Esophagus (tissue), 2 donors: ENCODE data around the gene MYO16. TPM values are rescaled to one million over a fixed set of nuclear protein-coding genes. Genes with fewer than 3 reads are reported as not detected.

Experiments used
- H3K27ac ChIP-seq, 2 donors: one replicate each; pipeline ENCODE4 v1.5.1; 2013; ENCODE audit warnings: low read depth in 2 of 2, mild to moderate bottlenecking in 2 of 2, inconsistent platforms in 1 of 2, low read length in 1 of 2, moderate library complexity in 1 of 2
- H3K27me3 ChIP-seq, 2 donors: one replicate each; pipeline ENCODE4 v1.6.1; 2013; ENCODE audit warnings: low read length in 2 of 2, control low read depth in 1 of 2, mild to moderate bottlenecking in 1 of 2; ENCODE audit not compliant: insufficient read depth in 2 of 2, control insufficient read depth in 1 of 2
- H3K36me3 ChIP-seq, 2 donors: one replicate each; pipeline ENCODE4 v1.6.1; 2013; ENCODE audit warnings: low read length in 1 of 2; ENCODE audit not compliant: control insufficient read depth in 2 of 2, insufficient read depth in 2 of 2
- H3K4me1 ChIP-seq, 2 donors: one replicate each; pipeline ENCODE4 v1.6.1; 2013; ENCODE audit warnings: low read length in 1 of 2; ENCODE audit not compliant: control insufficient read depth in 2 of 2, insufficient read depth in 2 of 2
- H3K4me3 ChIP-seq, 2 donors: one replicate each; pipeline ENCODE4 v1.5.1; 2013; ENCODE audit warnings: low read length in 2 of 2, mild to moderate bottlenecking in 2 of 2, low read depth in 1 of 2, moderate library complexity in 1 of 2
- H3K9me3 ChIP-seq, 2 donors: one replicate each; pipeline ENCODE4 v1.6.1; 2013; ENCODE audit warnings: mild to moderate bottlenecking in 2 of 2, low read depth in 1 of 2, low read length in 1 of 2, moderate library complexity in 1 of 2; ENCODE audit not compliant: control insufficient read depth in 2 of 2, insufficient read depth in 1 of 2
- WGBS, 2 donors: extraction: QIAGEN DNeasy Blood & Tissue Kit; methylation state at CpG; one replicate each; pipeline ENCODE4 v1.1.7; 2013; 5-methylcytosine and 5-hydroxymethylcytosine counted together
- polyA plus RNA-seq, 2 donors: library from polyadenylated mRNA; stranded (reverse); fragments of 200-250 nt; gene quantifications; one replicate each; pipeline ENCODE4 v1.2.3, GENCODE V29; 2013
- donor health status: healthy with polysubstance abuse.
- donor health status: Bipolar disorder and iron deficiency.

MYO16 gene
- polyA plus RNA-seq, 2 donors, result 0.06 to 0.18 TPM

- WGBS, 2 donors, result 79 to 80% methylated on average over 4 of the region's 4 CpGs
- no peaks in the 10 kb centered on the region for H3K36me3 ChIP-seq
These were observed 620.5 kb downstream of the MYO16 start for GRCh38 chr13:109249780-109250528.

DNA sequence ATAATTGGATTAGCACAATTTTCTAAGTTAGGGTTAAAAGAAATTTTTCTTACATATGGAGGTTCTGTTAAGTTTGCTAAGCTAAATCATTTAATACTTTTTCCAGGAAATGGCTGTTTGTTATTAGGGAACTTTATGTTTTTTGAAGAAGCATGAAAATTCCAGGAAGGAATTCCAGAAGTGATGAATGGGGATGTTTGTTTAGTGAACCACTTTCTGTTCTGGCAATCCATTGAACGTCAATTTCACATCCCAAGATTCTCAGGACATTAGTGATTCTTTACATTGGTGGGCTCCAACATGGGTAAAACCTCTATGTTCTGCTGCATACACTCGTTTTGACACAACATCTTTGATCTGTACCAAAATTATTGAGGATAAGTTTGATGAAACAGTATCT, 622.5 kb downstream of the MYO16 start:
- Histone ChIP-seq H3K4me3 (no peak overlapping the region), H3K9me3 (no peaks in the 10 kb centered on the region), H3K27me3 (no peaks in the 10 kb centered on the region), H3K27ac (no peak overlapping the region), H3K4me1 (no peaks in the 10 kb centered on the region), H3K36me3 (no peaks in the 10 kb centered on the region)
- 42 to 52% methylated on average over 2 of the region's 2 CpGs for WGBS, 2 donors

More at GRCh38 chr13:109249780-109250528, 620.5 kb downstream of the MYO16 start:
- H3K27ac ChIP-seq, result peak overlapping the region in 1 of 2 donors; percentile 22
- H3K27me3 ChIP-seq, result no peaks in the 10 kb centered on the region
- no peak overlapping the region for H3K4me3 ChIP-seq
- H3K9me3 ChIP-seq, result no peaks in the 10 kb centered on the region
- H3K4me1 ChIP-seq, result no peaks in the 10 kb centered on the region

GRCh38 chr13:109253316-109253715, 623.9 kb downstream of the MYO16 start:
- Histone ChIP-seq H3K9me3 (no peaks in the 10 kb centered on the region), H3K36me3 (no peaks in the 10 kb centered on the region), H3K27me3 (no peaks in the 10 kb centered on the region), H3K4me3 (no peak overlapping the region), H3K4me1 (no peaks in the 10 kb centered on the region), H3K27ac (no peak overlapping the region)
- 84 to 90% methylated on average over 1 of the region's 1 CpG for WGBS, 2 donors

- Histone ChIP-seq H3K9me3 (no peaks in the 10 kb centered on the region), H3K36me3 (no peaks in the 10 kb centered on the region), H3K4me1 (no peaks in the 10 kb centered on the region), H3K27ac (no peak overlapping the region), H3K27me3 (no peaks in the 10 kb centered on the region), H3K4me3 (no peak overlapping the region)
- 40 to 44% methylated on average over 1 of the region's 1 CpG for WGBS, 2 donors
These were observed 624.9 kb downstream of the MYO16 start for GRCh38 chr13:109254274-109254673.

DNA sequence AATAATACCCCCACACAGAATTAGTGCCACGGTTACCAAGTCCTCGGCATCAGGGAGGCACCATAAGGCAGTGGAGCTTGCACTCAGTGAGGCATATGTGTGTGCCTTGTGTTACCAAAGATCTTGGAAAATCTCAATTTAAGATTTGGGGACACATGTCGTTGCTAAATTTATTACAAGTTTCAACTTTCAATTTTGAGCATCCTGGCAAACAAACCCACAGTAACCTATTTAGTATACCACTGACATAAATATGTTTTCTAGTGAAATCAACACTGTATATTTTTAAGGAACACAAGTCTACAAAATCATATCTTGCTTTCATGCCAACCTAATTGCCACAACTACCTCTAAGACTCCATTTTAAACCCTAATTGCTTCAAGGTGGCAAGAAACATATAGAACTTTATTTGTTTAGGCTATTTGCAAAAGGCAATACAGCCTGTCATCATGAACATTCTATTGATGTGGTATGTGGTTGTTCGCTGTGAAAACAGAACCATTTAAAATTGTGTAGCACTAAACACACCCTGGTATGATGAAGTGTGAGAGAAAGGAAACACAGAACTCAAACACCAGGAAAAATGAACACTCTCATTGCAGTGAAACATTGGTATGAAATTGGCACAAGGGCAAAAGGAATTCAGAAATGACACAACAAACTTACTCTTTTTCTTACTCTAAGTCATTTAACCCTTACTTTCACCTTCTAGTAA, 625.9 kb downstream of the MYO16 start:
- 86 to 88% methylated on average over 4 of the region's 4 CpGs for WGBS, 2 donors
- H3K27me3 ChIP-seq, result no peaks in the 10 kb centered on the region

DNA sequence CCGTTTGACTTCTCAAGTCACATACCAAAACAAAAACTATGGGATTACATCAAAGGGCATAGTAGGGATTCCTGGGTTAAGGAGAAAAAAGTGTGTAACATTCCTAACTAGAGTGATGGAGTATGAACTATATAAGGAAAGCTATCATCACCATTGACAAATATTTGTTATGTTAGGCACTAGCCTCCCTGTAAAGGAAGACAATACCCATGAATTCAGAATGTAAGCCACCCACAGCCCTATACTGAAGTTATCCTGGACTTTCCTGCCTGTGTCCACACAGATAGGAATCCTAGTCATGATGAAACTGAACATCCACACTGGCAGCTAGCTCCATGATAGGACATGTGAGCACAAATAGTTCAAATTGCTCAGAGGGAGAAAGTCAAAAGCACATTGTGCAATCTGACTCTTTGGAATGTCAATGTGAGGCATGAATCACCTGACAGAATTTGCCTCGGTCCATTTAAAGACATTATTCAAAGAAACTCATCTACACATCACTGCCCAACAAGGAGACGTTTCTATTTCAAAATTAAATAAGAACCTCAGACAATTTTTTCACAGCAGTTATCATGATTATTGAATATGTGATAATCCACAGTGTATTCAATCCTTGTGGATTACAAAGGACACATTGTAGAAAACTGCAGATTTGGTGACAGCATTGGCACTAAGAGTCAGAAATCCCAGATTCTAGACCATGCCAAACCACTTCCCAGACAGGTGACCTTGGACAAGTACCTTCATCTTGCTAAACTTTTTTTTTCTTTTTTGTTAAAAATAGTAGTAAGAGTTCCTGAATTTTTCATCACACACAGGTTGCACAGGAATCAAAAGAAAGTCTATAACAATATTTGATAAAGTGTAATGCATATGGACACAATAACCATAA, 627.7 kb downstream of the MYO16 start:
- Histone ChIP-seq H3K36me3 (no peaks in the 10 kb centered on the region), H3K4me1 (no peaks in the 10 kb centered on the region), H3K27ac (peak overlapping the region; percentile 57 to 73), H3K4me3 (no peak overlapping the region), H3K27me3 (no peaks in the 10 kb centered on the region), H3K9me3 (no peaks in the 10 kb centered on the region)
- 20 to 24% methylated on average over 3 of the region's 3 CpGs for WGBS, 2 donors

More for the DNA sequence above, 625.9 kb downstream of the MYO16 start:
- H3K27ac ChIP-seq, result no peak overlapping the region
- H3K9me3 ChIP-seq, result no peaks in the 10 kb centered on the region
- H3K4me3 ChIP-seq, result no peak overlapping the region
- H3K36me3 ChIP-seq, result no peaks in the 10 kb centered on the region
- H3K4me1 ChIP-seq, result no peaks in the 10 kb centered on the region
